Measurements from ENCODE around the gene PTGES2. TPM values are rescaled to one million over a fixed set of nuclear protein-coding genes. Genes with fewer than 3 reads are reported as not detected.
A peak's percentile ranks its signal among the peaks of the same experiment; 100 is the strongest.

Gene PTGES2
- total and polyA plus RNA-seq, 11 donors = 116 to 179 (median 139) TPM

DNA sequence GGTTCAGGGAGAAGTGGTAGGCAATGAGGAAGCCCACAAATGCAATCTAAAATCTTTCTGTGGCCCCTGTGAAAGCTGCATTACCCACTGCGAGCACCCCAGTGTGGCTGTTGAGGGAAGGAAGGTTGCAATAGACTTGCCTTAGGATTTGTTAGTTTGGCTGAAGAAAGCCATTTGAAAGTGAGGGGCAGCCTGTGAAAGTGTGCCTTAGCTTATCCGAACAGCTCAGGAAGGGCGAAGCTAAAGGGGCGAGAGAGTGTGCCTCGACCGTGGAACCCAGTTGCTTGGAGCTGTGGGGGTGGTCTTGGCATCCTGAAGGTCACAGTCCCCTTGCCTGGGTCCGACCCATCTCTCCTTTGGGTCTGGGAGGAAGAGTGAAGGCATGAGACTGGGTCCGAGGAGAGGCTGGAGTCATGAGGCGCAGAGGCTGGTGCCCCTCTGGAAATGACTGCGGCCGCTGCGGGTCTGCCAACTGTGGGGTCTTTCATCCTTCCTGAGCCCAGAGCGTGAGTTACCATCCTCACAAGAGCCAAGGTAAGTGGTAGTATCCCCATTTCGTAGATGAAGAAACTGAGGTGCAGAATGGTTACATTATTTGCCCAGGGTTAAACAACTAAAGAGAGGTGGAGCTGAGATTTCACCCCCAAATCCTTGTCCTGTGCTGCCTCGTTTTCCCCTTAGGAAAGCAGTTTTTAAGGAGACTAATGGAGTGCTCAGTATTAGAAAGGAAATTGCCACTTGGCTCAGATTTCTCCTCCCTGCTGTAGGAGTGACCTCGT lies 35.1 kb downstream of the PTGES2 start:
- TF ChIP-seq CTCF (IDR thresholded peaks at IDR 0.05) = no peak
- no peak for TF ChIP-seq POLR2A (IDR thresholded peaks at IDR 0.05)
- peaks cover 8 to 80% (median 40%) of the 10 kb centered on the region in 12 donors for H3K4me1 ChIP-seq
- intact Hi-C loops (cut with DNase I) = no loop called here
- no peak overlapping the region for H3K4me3 ChIP-seq
- ATAC-seq = no peak
- no peaks in the 10 kb centered on the region for H3K27me3 ChIP-seq
- no peaks in the 10 kb centered on the region for H3K36me3 ChIP-seq
- no peaks in the 10 kb centered on the region for H3K9me3 ChIP-seq
- 80 to 89% (median 85%) methylated on average over 15 to 16 of the region's 16 CpGs for WGBS, 4 donors
- peak in 1 of 5 donors; percentile 44 for DNase-seq
- H3K27ac ChIP-seq = peak overlapping the region in 4 of 12 donors; percentile 18 to 96 (median 62)

GRCh38 chr9:128091571-128091970 lies 36.0 kb downstream of the PTGES2 start:
- ATAC-seq (no peak), DNase-seq (peak in 1 of 5 donors; percentile 47)
- TF ChIP-seq POLR2A (IDR thresholded peaks at IDR 0.05) (no peak), CTCF (IDR thresholded peaks at IDR 0.05) (no peak)
- Histone ChIP-seq H3K4me3 (peak overlapping the region in 6 of 12 donors; percentile 3 to 34 (median 26)), H3K36me3 (no peaks in the 10 kb centered on the region), H3K27ac (peak overlapping the region in 4 of 12 donors; percentile 13 to 93 (median 24)), H3K4me1 (peaks cover 8 to 72% (median 38%) of the 10 kb centered on the region in 12 donors), H3K9me3 (no peaks in the 10 kb centered on the region), H3K27me3 (no peaks in the 10 kb centered on the region)
- 32 to 43% (median 40%) methylated on average over 12 to 13 of the region's 13 CpGs for WGBS, 4 donors
- intact Hi-C loops (cut with DNase I) = no loop called here

- DNase-seq (peak; percentile 60 to 82 (median 66)), ATAC-seq (peak in 3 of 4 donors; percentile 14 to 18 (median 14))
- TF ChIP-seq POLR2A (IDR thresholded peaks at IDR 0.05) (no peak), CTCF (IDR thresholded peaks at IDR 0.05) (no peak)
- H3K4me3 ChIP-seq = peak overlapping the region in 6 of 12 donors; percentile 3 to 34 (median 26)
- intact Hi-C loops (cut with DNase I) = no loop called here
- H3K27ac ChIP-seq = peak overlapping the region in 2 of 12 donors; percentile 18 to 93
- peaks cover 8 to 68% (median 38%) of the 10 kb centered on the region in 12 donors for H3K4me1 ChIP-seq
- H3K27me3 ChIP-seq = no peaks in the 10 kb centered on the region
- peaks cover 0 to under 1% (median 0%) of the 10 kb centered on the region in 9 donors for H3K36me3 ChIP-seq
- 22 to 24% (median 23%) methylated on average over 13 of the region's 13 CpGs for WGBS, 4 donors
- H3K9me3 ChIP-seq = no peaks in the 10 kb centered on the region
Observed at GRCh38 chr9:128091144-128091543, 36.4 kb downstream of the PTGES2 start.

- peaks cover 4 to 49% (median 29%) of the 10 kb centered on the region in 12 donors for H3K4me1 ChIP-seq
- DNase-seq (no peak), ATAC-seq (no peak)
- H3K9me3 ChIP-seq = no peaks in the 10 kb centered on the region
- no peak overlapping the region for H3K27ac ChIP-seq
- no peak overlapping the region for H3K4me3 ChIP-seq
- no peaks in the 10 kb centered on the region for H3K27me3 ChIP-seq
- WGBS, 4 donors = 92 to 100% (median 95%) methylated on average over 1 of the region's 1 CpG
- intact Hi-C loops (cut with DNase I) = no loop called here
- peaks cover 0 to 13% (median 0%) of the 10 kb centered on the region in 9 donors for H3K36me3 ChIP-seq
- TF ChIP-seq POLR2A (IDR thresholded peaks at IDR 0.05) = no peak
- TF ChIP-seq CTCF (IDR thresholded peaks at IDR 0.05) = no peak
Observed at GRCh38 chr9:128089299-128089698, 38.2 kb downstream of the PTGES2 start.
